ENCODE data around the gene PRM2. TPM values are rescaled to one million over a fixed set of nuclear protein-coding genes. Genes with fewer than 3 reads are reported as not detected.

PRM2 gene
- total RNA-seq, 2 donors from 2014 or later: 343 TPM; not detected in 1

DNA sequence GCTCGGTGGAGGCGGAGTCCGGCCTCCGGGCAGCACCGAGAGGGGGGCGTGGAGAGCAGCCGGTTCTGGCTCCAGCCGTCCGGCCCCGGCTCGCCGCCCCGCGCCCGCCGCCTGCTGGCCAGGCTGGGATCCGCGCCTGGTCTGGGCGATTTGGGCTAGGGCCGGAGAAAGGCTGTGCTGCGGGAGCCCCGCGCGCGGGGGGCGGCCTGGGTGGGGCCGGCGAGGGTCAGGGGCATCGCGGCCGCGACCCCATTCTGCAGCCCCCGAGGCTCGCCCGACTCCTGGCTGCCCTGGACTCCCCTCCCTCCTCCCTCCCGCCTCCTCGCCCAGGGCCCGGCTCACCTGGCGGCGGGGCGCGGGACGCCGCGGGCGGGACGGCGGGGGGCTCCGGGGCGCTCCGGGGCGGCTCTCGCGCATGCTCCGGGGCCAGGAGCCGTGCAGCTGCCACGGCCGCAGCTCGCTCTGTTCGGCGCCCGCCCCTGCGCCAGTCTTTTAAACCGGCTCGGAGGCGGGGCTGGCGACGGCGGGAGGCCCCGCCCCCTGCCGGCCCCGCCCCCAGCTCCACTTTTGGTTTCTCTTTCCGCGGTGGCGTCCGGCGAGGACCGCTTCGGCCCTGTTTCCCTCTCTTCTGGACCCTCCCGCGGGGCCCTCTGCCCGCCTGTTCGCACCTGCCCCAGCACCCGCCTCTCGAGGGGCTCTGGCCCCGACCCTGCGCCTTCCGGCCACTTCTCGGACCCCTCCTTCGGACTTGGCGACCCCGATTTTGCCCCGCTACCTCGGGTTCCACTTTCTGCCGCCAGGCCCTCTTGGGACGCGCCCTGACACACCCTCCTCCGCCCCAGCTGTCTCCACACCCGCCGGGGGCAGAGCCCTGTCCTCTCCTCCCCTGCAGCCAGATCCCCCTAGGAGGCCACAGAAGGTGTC, 20.3 kb downstream of the PRM2 start, which contains the start of gene SOCS1:
SOCS1 (minus strand) TSS at position 468 of the 924 bp plus-strand sequence. CDS start 726 bp downstream, outside the sequence.
- WGBS: under 1% methylated on average over 64 of the region's 100 CpGs
- Histone ChIP-seq H3K9me3 (no peaks in the 10 kb centered on the region), H3K27me3 (replicated peaks; ENCODE audit: insufficient read depth) (no peaks in the 10 kb centered on the region), H3K4me1 (replicated peaks) (no peaks in the 10 kb centered on the region), H3K4me3 (peak within 1 kb of the TSS; percentile 73 to 93), H3K36me3 (no peaks in the 10 kb centered on the region), H3K27ac (peak within 1 kb of the TSS; percentile 98 to 99)
- peak; percentile 86 for DNase-seq (ENCODE audit: low spot score)
- TF ChIP-seq, protein P1, sequence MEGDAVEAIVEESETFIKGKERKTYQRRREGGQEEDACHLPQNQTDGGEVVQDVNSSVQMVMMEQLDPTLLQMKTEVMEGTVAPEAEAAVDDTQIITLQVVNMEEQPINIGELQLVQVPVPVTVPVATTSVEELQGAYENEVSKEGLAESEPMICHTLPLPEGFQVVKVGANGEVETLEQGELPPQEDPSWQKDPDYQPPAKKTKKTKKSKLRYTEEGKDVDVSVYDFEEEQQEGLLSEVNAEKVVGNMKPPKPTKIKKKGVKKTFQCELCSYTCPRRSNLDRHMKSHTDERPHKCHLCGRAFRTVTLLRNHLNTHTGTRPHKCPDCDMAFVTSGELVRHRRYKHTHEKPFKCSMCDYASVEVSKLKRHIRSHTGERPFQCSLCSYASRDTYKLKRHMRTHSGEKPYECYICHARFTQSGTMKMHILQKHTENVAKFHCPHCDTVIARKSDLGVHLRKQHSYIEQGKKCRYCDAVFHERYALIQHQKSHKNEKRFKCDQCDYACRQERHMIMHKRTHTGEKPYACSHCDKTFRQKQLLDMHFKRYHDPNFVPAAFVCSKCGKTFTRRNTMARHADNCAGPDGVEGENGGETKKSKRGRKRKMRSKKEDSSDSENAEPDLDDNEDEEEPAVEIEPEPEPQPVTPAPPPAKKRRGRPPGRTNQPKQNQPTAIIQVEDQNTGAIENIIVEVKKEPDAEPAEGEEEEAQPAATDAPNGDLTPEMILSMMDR (IDR thresholded peaks at IDR 0.05): peak; percentile 82 to 97 (median 94)
- TF ChIP-seq POLR2AphosphoS5 (IDR thresholded peaks at IDR 0.05) (peak; percentile 64), POLR2A (IDR thresholded peaks at IDR 0.05) (peak; percentile 87)
- intact Hi-C loops (cut with DNase I): loop anchor here (2.0 to 10.0 kb wide), 4 partner anchors 93 to 285 kb away; no protein-coding TSS in a partner anchor

DNA sequence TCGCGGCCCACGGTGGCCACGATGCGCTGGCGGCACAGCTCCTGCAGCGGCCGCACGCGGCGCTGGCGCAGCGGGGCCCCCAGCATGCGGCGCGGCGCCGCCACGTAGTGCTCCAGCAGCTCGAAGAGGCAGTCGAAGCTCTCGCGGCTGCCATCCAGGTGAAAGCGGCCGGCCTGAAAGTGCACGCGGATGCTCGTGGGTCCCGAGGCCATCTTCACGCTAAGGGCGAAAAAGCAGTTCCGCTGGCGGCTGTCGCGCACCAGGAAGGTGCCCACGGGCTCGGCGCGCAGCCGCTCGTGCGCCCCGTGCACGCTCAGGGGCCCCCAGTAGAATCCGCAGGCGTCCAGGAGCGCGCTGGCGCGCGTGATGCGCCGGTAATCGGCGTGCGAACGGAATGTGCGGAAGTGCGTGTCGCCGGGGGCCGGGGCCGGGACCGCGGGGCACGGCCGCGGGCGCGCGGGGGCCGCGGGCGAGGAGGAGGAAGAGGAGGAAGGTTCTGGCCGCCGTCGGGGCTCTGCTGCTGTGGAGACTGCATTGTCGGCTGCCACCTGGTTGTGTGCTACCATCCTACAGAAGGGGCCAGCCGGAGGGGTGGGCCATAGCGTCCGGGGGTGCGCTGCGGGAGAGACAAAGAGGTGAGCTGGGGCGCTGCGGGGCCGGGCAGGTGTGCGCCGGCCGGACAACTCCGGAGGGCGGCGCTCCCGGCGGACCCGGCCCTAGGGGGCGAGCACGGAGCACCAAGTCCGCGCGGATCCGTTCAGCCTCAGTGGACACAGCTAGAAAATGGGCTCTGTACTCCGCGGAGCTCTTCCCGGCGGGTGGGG, 21.2 kb downstream of the PRM2 start:
- no peaks in the 10 kb centered on the region for H3K4me1 ChIP-seq (replicated peaks)
- intact Hi-C loops (cut with DNase I): loop anchor here (2.0 to 10.0 kb wide), 3 partner anchors 94 to 150 kb away; no protein-coding TSS in a partner anchor

DNA sequence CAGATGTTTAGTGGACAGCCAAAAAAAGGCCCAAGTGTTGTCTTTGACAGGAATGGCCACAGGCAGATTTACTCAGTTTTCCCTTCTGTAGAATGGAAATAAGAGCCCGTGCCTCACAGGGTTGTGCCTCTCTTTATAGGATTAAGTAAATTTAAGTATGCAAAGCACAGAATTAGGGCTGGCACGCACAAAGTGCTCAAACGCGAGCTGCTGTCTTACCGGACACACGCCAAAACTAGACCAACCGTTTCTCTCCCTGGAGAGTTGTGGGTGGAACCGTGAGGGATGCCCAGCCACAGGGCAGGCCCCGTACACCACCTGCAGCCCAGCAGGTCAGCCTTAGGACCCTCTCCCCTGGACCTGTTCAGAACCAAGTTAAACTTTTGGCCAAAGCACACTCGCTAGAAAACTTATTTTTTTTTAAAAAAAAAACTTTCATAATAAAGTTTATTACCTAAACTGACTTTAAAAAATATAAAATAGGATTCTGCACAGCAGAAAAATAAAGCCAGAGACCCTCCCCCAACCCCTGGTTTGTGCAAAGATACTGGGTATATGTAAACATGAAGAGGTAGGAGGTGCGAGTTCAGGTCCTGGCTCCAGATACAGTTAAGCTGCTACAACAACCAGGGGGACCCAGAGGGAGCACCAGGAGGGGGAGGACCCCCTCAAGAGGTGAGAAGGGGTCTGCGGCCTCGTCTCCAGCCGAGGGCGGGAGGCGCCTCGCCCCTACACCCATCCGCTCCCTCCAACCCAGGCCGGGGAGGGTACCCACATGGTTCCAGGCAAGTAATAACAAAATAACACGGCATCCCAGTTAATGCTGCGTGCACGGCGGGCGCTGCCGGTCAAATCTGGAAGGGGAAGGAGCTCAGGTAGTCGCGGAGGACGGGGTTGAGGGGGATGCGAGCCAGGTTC, 22.0 kb downstream of the PRM2 start:
- no peaks in the 10 kb centered on the region for H3K36me3 ChIP-seq
- H3K27me3 ChIP-seq (replicated peaks; ENCODE audit: insufficient read depth): no peaks in the 10 kb centered on the region
- peak overlapping the region in 1 of 2 donors; percentile 21 for H3K27ac ChIP-seq
- intact Hi-C loops (cut with DNase I): loop anchor here (2.0 to 10.0 kb wide), 3 partner anchors 95 to 149 kb away; no protein-coding TSS in a partner anchor
- no peak for DNase-seq (ENCODE audit: low spot score)
- H3K4me1 ChIP-seq (replicated peaks): no peaks in the 10 kb centered on the region
- H3K4me3 ChIP-seq: peak overlapping the region; percentile 73 to 93
- 35% methylated on average over 29 of the region's 29 CpGs for WGBS
- TF ChIP-seq POLR2AphosphoS5 (IDR thresholded peaks at IDR 0.05) (no peak), POLR2A (IDR thresholded peaks at IDR 0.05) (no peak)
- TF ChIP-seq, protein P1 (IDR thresholded peaks at IDR 0.05): no peak
- H3K9me3 ChIP-seq: no peaks in the 10 kb centered on the region

More for the DNA sequence above, 21.2 kb downstream of the PRM2 start:
- Histone ChIP-seq H3K27me3 (replicated peaks; ENCODE audit: insufficient read depth) (no peaks in the 10 kb centered on the region), H3K27ac (peak overlapping the region; percentile 98 to 99), H3K9me3 (no peaks in the 10 kb centered on the region), H3K36me3 (no peaks in the 10 kb centered on the region), H3K4me3 (peak overlapping the region; percentile 73 to 93)
- TF ChIP-seq, protein P1 (IDR thresholded peaks at IDR 0.05): peak in 1 of 4 experiments; percentile 33
- TF ChIP-seq POLR2AphosphoS5 (IDR thresholded peaks at IDR 0.05): no peak
- under 1% methylated on average over 49 of the region's 105 CpGs for WGBS
- DNase-seq (ENCODE audit: low spot score): peak; percentile 24

Measured in prostate gland (tissue), 2 donors.